ENCODE results near the gene SCAPER.
"Not testable (repeated sequence)": the region's sequence is repeated elsewhere in the genome, so short reads cannot be mapped to it uniquely, and the experiment has no call there.

The SCAPER gene

DNA sequence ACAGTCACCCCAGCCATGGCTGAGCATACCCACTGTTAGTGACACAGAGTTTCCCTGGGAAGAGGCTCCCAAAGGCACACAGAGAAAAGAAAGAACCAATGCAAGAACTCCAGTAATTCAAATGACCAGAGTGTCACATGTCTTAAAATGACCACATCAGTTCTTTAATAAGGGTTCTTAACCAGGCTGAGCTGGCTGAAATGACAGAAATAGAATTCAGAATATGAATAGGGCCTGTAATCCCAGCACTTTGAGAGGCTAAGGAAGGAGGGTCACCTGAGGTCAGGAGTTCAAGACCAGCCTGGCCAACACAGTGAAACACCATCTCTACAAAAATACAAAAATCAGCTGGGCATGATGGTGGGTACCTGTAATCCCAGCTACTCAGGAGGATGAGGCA, 54.8 kb downstream of the SCAPER start:
- DNase-seq (ENCODE audit: low read depth) = not testable (repeated sequence)

DNA sequence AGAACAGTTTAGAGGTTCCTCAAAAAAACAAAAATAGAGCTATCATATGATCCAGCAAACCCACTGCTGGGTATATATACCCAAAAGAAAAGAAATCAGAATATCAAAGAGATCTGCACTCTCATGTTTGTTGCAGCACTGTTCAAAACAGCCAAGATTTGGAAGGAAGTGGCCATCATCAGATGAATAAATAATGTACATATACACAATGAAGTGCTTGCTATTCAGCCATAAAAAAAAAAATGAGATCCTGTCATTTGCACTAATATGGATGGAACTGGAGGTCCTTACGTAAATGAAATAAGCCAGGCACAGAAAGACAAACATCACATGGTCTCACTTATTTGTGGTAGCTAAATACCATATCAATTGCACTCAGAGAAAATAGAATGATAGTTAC, 58.4 kb downstream of the SCAPER start:
- no peak for DNase-seq (ENCODE audit: low read depth)

- no peak for DNase-seq (ENCODE audit: low read depth)
These were observed 61.0 kb downstream of the SCAPER start for GRCh38 chr15:76844096-76844495.

- DNase-seq (ENCODE audit: low read depth) = no peak
These were observed 61.9 kb downstream of the SCAPER start for GRCh38 chr15:76843269-76843668.

DNA sequence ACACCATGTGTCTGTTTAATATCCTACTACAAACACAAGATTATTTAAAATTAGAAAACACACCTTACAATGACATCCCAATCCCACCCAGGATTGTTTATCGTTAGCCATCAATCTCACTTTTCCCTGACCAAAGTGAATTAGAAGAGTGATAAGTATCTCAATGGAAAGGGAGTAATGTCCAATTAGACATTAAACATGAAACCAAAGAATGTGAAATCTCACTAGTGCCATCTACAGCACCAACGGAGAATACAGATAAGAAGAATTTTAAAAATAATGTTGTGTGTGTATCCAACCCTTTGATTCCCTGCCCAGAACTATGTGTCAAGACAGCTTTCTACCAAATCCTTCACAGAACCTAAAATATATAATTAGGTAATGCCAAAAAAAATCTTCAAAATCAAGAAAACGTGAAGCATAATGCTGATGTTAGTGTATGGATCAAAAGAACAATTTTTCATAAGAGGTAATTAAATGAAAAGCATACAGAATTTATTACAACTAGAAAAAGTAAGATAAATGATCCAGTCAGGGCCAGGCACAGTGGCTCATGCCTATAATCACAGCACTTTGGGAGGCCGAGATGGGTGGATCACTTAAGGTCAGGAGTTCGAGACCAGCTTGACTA, 64.2 kb downstream of the SCAPER start:
- DNase-seq (ENCODE audit: low read depth) = no peak

DNA sequence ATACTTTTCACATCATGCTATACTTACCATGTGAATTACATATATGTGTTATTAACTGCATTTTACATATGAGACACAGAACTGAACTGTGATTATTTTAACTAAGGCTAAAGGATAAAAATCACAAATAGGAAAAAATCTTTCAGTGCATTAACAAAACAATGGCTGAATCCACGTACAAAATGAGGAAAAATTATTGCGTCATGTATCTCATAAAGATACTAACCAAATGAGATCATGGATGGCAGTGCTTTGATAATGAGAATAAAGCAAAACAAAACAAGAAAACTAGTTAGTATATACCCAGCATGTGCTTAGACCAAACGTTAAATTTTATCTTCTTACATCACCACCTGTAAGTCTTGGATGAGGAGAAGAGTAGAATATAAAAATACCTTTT, 66.0 kb downstream of the SCAPER start:
- no peak for DNase-seq (ENCODE audit: low read depth)

- DNase-seq (ENCODE audit: low read depth) = no peak
These were observed 67.7 kb downstream of the SCAPER start for GRCh38 chr15:76837474-76837873.

DNA sequence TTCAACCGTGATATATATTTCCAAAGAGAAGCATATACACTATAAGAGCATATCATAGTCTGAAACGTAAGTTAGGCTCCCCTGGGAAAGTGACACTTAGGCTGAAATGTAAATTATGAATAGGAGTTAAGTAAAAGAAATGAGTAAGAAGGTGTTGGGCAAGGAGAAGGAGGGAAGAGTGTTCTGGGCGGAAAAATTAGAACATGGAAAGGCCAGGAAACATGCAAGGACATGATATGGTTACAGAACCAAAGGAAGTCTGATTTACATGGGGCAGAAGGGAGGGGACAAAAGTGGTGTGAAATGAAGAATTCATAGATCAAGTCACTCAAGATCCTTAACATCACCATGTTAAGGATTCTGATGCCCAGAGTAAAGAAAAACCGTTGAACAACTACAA, 75.2 kb downstream of the SCAPER start:
- DNase-seq (ENCODE audit: low read depth) = no peak

- no peak for DNase-seq (ENCODE audit: low read depth)
These were observed 81.2 kb downstream of the SCAPER start for GRCh38 chr15:76823890-76824289.

DNA sequence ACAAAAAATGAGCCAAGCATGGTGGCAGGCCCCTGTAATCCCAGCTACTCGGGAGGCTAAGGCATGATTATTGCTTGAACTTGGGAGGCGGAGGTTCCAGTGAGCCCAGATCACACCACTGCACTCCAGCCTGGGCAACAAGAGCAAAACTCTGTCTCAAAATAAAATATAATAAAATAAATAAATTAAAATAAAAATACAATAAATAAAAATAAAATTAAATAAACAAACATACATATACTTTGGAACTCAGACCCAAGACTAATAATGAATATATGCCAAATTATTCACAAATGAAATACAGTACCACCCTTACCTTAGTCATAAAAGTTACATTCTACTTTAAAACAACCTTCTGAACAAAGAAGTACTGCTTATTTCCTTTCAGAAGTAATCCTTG, 81.8 kb downstream of the SCAPER start:
- DNase-seq (ENCODE audit: low read depth) = no peak

DNA sequence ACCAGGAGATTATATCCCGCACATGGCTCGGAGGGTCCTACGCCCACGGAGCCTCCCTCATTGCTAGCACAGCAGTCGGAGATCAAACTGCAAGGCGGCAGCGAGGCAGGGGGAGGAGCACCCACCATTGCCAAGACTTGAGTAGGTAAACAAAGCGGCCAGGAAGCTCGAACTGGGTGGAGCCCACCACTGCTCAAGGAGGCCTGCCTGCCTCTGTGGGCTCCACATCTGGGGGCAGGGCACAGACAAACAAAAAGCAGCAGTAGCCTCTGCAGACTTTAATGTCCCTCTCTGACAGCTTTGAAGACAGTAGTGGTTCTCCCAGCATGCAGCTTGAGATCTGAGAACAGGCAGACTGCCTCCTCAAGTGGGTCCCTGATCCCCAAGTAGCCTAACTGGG, 86.2 kb downstream of the SCAPER start:
- not testable (repeated sequence) for DNase-seq (ENCODE audit: low read depth)

- DNase-seq (ENCODE audit: low read depth) = no peak
These were observed 89.7 kb downstream of the SCAPER start for GRCh38 chr15:76815421-76815820.

DNA sequence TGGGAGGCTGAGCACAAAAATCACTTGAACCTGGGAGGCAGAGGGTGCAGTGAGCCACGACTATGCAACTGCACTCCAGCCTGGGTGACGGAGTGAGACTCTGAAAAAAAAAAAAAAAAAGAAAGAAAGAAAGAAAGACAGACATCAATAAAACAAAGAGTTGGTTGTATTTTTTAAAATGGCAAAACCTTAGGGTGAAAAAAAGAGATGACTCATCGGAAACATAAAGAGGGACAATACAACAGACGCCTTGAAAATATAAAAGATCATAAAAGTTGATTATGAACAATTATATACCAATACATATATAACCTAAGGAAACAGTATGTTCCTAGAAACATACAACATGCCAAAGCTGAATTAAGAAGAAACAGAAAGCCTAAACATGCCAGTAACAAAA, 92.8 kb downstream of the SCAPER start:
- no peak for DNase-seq (ENCODE audit: low read depth)

DNA sequence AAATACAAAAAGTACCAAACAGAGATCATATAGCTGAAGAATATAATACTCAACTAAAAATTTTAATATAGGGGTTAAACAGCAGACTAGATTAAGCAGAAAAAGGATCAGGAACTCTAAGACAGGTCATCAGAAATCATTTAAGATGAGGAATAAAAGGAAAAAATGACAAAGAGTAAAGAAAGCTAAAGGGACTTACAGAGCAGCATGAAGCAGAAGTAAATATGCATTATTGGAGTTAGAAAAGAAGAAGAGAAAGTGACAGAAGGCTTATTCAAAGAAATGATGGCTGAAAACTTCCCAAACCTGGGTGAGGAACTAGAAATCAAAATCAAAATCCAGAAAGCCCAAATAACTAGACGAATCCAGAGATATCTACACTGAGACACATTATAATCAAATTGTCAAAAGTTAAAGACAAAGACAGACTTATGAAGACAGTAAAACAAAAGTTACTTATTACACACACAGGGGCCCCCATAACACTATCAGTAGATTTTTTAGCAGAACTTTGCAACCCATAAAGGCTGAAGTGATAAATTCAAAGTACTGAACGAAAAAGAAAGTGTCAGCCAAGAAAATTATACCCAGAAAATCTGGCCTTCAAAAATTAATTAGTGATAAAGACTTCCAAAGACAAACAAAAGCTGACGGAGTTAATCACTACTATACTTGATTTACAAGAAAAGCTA, 95.6 kb downstream of the SCAPER start:
- no peak for DNase-seq (ENCODE audit: low read depth)

GRCh38 chr15:76803049-76803571, 102.0 kb downstream of the SCAPER start:
- DNase-seq (ENCODE audit: low read depth) = no peak

GRCh38 chr15:76802411-76802810, 102.7 kb downstream of the SCAPER start:
- DNase-seq (ENCODE audit: low read depth) = no peak

- no peak for DNase-seq (ENCODE audit: low read depth)
These were observed 105.4 kb downstream of the SCAPER start for GRCh38 chr15:76799760-76800159.

DNA sequence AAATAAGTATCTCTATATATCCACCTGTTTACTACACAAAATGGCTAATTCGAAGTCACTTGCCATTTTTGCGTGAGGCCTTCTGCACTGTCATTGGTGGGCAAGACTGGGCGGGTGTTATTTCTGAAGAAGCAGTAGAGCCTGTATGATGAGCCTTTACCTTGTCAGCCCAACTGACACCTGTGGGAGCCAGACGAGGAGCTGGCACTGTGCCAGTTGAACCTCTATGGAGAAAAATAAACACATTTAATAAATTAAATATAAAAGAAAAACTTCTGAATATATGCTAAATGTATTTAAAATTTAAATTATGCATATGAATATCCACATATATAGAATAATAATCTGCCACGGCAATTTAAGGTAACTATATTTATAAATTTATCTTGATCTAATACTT, 109.9 kb downstream of the SCAPER start:
- no peak for DNase-seq (ENCODE audit: low read depth)

GRCh38 chr15:76793162-76793561, 112.0 kb downstream of the SCAPER start:
- no peak for DNase-seq (ENCODE audit: low read depth)

- DNase-seq (ENCODE audit: low read depth) = no peak
These were observed 113.6 kb downstream of the SCAPER start for GRCh38 chr15:76791511-76791910.

- no peak for DNase-seq (ENCODE audit: low read depth)
These were observed 117.9 kb downstream of the SCAPER start for GRCh38 chr15:76787273-76787672.

DNA sequence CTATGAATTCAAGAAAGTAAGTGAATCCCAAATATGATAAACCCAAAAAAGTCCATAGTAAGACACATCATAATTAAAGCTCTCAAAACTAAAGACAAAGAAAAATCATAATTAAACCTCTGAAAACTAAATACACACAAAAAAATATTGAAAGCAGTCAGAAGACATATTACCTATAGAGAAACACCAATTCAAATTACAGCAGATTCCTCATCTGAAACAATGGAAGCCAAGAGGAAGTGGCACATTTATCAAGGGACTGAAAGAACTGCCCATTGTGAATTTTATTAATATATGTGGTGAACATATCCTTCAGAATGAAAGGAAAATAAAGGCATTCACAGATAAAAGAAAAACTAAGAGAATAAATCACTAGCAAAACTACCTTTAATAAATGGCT, 128.2 kb downstream of the SCAPER start:
- no peak for DNase-seq (ENCODE audit: low read depth)

DNA sequence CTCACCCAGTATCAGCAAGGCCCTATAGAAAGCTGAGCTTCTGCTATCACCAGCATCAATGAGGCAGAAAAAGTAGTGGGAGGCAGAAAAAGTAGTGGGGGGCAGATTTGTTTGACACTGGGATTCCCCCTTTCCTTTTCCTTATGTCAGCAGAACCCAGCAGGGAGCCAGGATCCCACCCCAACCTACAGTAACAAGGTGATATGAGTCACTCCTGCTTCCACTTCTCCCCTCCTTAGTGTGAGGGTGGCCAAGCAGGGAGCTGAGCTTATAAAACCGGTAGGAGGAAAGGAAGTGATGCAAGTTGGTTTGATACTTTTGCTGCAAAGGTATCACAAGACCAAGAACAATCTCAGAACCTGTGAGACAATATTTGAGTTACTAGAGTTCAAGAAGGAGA, 128.7 kb downstream of the SCAPER start:
- DNase-seq (ENCODE audit: low read depth) = no peak

DNA sequence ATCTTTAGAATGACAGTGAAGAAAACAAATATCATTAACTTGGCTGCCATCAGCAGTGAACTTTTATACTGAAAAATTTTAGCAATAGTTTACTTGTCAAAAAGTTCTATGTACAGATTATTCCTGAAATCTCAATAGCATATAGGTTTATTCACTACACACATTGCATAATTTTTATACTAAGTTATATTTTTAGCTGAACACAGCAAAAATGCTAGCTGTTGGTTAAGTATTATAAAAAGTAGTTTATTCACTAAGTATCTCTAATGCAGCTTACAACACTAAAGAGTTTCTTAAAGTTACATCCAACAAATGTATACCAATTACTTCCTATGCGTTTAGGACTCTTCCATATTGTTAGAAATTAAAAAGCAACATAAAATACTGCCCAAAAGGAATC, 131.9 kb downstream of the SCAPER start:
- no peak for DNase-seq (ENCODE audit: low read depth)
